NCI-H2029 treated with DMSO at 0.1 percent for 48 hours (cell line): Measurements from ENCODE around the gene CTNNA3.
"Not testable (repeated sequence)": the region's sequence is repeated elsewhere in the genome, so short reads cannot be mapped to it uniquely, and the experiment has no call there.

ENCODE experiments used
- DNase-seq: peaks from one replicate; lab custom pipeline; 2025; lab: John Stamatoyannopoulos, UW

The CTNNA3 gene

GRCh38 chr10:66378117-66378876 lies 1317.7 kb downstream of the CTNNA3 start:
- no peak for DNase-seq

- no peak for DNase-seq
Measured at GRCh38 chr10:66368146-66368545, 1327.8 kb downstream of the CTNNA3 start.

- no peak for DNase-seq
Measured at GRCh38 chr10:66366163-66366562, 1329.8 kb downstream of the CTNNA3 start.

GRCh38 chr10:66365686-66366085 lies 1330.3 kb downstream of the CTNNA3 start:
- DNase-seq: no peak

- no peak for DNase-seq
Measured at GRCh38 chr10:66362522-66362921, 1333.5 kb downstream of the CTNNA3 start.

GRCh38 chr10:66353822-66354221 lies 1342.2 kb downstream of the CTNNA3 start:
- DNase-seq: not testable (repeated sequence)

GRCh38 chr10:66353422-66353821 lies 1342.6 kb downstream of the CTNNA3 start:
- DNase-seq: no peak

GRCh38 chr10:66350622-66351399 lies 1345.2 kb downstream of the CTNNA3 start:
- DNase-seq: no peak

- no peak for DNase-seq
Measured at GRCh38 chr10:66349726-66350125, 1346.3 kb downstream of the CTNNA3 start.

GRCh38 chr10:66349076-66349475 lies 1346.9 kb downstream of the CTNNA3 start:
- no peak for DNase-seq

- no peak for DNase-seq
Measured at GRCh38 chr10:66337211-66337610, 1358.8 kb downstream of the CTNNA3 start.

- no peak for DNase-seq
Measured at GRCh38 chr10:66336791-66337190, 1359.2 kb downstream of the CTNNA3 start.

- not testable (repeated sequence) for DNase-seq
Measured at GRCh38 chr10:66335753-66336152, 1360.2 kb downstream of the CTNNA3 start.

- DNase-seq: no peak
Measured at GRCh38 chr10:66329147-66329546, 1366.8 kb downstream of the CTNNA3 start.

- DNase-seq: no peak
Measured at GRCh38 chr10:66326876-66327275, 1369.1 kb downstream of the CTNNA3 start.

GRCh38 chr10:66322777-66323176 lies 1373.2 kb downstream of the CTNNA3 start:
- DNase-seq: no peak

- no peak for DNase-seq
Measured at GRCh38 chr10:66321723-66322665, 1374.0 kb downstream of the CTNNA3 start.

- no peak for DNase-seq
Measured at GRCh38 chr10:66318761-66319160, 1377.2 kb downstream of the CTNNA3 start.

- no peak for DNase-seq
Measured at GRCh38 chr10:66307826-66308225, 1388.2 kb downstream of the CTNNA3 start.

GRCh38 chr10:66301078-66301477 lies 1394.9 kb downstream of the CTNNA3 start:
- DNase-seq: no peak

- DNase-seq: no peak
Measured at GRCh38 chr10:66295602-66296001, 1400.4 kb downstream of the CTNNA3 start.

- DNase-seq: no peak
Measured at GRCh38 chr10:66294538-66294937, 1401.5 kb downstream of the CTNNA3 start.
